ENCODE results near the gene SHROOM1.

The SHROOM1 gene

DNA sequence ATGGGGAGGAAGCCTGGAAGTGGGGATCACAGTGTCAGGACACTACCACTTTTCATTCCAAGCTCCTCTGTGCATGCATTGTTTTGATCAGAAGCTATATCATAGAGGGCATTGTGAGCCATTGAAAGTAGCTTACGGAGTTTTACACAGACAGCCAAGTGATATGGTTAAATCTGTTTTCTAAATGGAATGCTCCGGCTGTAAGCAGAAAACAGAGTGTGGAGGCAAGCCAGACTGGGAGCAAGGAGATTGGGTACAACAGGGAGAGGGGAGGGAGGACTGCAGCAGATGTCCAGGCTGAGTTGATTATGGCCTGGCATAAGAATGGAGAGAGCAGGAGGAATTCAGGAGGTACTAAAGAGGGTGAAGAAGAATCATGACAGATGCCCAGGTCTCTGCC, 32.8 kb downstream of the SHROOM1 start:
- Histone ChIP-seq H3K9ac (ENCODE audit: low read length) (no peak overlapping the region), H3K4me1 (ENCODE audit: control insufficient read depth, low read depth, low read length) (no peaks in the 10 kb centered on the region), H3K79me1 (ENCODE audit: low read length) (no peaks in the 10 kb centered on the region), H3K18ac (ENCODE audit: low read length) (no peak overlapping the region), H2BK5ac (ENCODE audit: low read length) (no peak overlapping the region), H3K79me2 (ENCODE audit: control insufficient read depth, insufficient read depth, low read length) (no peaks in the 10 kb centered on the region), H3K4ac (ENCODE audit: low read depth, low read length) (no peak overlapping the region), H2BK15ac (replicated peaks; ENCODE audit: low read depth) (no peak overlapping the region), H2AK5ac (ENCODE audit: low read length) (no peak overlapping the region), H4K5ac (ENCODE audit: low read length) (no peak overlapping the region), H3K4me3 (ENCODE audit: low read length) (no peak overlapping the region), H3K4me2 (ENCODE audit: low read length) (no peak overlapping the region), H3K56ac (ENCODE audit: low read length) (no peak overlapping the region), H4K8ac (ENCODE audit: low read depth, low read length) (no peak overlapping the region), H3K23ac (ENCODE audit: low read length) (no peak overlapping the region), H2BK120ac (ENCODE audit: low read depth, low read length) (no peak overlapping the region), H3K27me3 (ENCODE audit: insufficient read depth, low read length, poor library complexity) (no peaks in the 10 kb centered on the region), H3K27ac (ENCODE audit: low read depth, low read length) (no peak overlapping the region), H3K36me3 (ENCODE audit: control insufficient read depth, insufficient read depth, low read length) (no peaks in the 10 kb centered on the region)
- WGBS (ENCODE audit: extremely low coverage, insufficient coverage, low lambda C conversion rate): no CpG with 5 or more reads among the region's 2 CpGs
- DNase-seq: no peak

DNA sequence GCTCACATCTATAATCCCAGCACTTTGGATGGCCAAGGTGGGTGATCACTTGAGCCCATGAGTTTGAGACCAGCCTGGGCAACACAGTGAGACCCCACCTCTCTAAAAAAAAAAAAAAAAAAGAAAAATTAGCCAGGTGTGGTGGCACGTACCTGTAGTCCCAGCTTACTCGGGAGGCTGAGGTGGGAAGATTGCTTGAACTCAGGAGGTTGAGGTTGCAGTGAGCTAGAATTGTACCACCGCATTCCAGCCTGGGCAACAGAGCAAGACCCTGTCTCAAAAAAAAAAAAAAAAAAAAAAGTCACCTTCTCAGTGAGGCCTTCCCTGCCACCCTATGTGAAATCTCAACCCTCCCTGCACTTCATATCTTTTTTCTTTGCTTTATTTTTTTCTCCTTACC, 39.4 kb downstream of the SHROOM1 start:
- WGBS (ENCODE audit: extremely low coverage, insufficient coverage, low lambda C conversion rate): no CpG with 5 or more reads among the region's 3 CpGs
- Histone ChIP-seq H3K4me3 (ENCODE audit: low read length) (no peak overlapping the region), H3K36me3 (ENCODE audit: control insufficient read depth, insufficient read depth, low read length) (no peaks in the 10 kb centered on the region), H3K27me3 (ENCODE audit: insufficient read depth, low read length, poor library complexity) (no peaks in the 10 kb centered on the region), H2AK5ac (ENCODE audit: low read length) (no peak overlapping the region), H2BK120ac (ENCODE audit: low read depth, low read length) (no peak overlapping the region), H3K23ac (ENCODE audit: low read length) (no peak overlapping the region), H2BK5ac (ENCODE audit: low read length) (no peak overlapping the region), H3K4me1 (ENCODE audit: control insufficient read depth, low read depth, low read length) (no peaks in the 10 kb centered on the region), H3K4ac (ENCODE audit: low read depth, low read length) (no peak overlapping the region), H4K8ac (ENCODE audit: low read depth, low read length) (no peak overlapping the region), H3K4me2 (ENCODE audit: low read length) (no peak overlapping the region), H3K79me1 (ENCODE audit: low read length) (no peaks in the 10 kb centered on the region), H3K79me2 (ENCODE audit: control insufficient read depth, insufficient read depth, low read length) (no peaks in the 10 kb centered on the region), H4K5ac (ENCODE audit: low read length) (no peak overlapping the region), H2BK15ac (replicated peaks; ENCODE audit: low read depth) (no peak overlapping the region), H3K18ac (ENCODE audit: low read length) (no peak overlapping the region), H3K27ac (ENCODE audit: low read depth, low read length) (no peak overlapping the region), H3K9ac (ENCODE audit: low read length) (no peak overlapping the region), H3K56ac (ENCODE audit: low read length) (no peak overlapping the region)
- no peak for DNase-seq

DNA sequence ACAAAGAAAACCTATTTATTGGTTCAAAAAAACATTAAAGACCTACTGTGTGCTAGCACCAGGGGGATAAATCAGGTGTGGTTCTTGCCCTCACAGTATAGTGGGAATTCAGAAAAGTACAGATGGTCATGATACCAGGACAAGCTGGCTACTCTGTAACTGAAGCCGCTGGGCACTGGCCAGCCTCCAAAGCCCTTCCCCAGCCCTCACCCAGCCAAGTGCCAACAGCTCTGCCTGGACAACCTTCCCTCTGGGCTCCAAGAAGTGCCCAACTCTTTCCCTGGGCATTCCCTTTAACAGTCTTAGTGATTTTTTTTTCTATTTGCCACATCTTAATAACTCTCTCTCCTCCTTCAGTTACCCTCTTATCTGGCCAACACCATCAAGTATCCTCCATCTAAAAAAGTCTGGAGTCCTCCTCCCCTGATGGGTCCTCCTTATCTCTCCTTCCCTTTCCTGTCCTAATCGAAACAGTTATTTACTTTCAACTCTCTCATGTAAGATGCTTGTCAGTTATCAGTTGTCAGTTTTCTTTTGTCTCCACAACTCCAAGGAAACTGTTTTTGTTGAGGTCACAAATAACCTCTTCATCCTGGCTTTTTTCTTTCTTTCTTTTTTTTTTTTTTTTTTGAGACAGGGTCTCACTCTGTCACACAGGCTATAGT, 40.1 kb downstream of the SHROOM1 start:
- no peak overlapping the region for H2BK120ac ChIP-seq (ENCODE audit: low read depth, low read length)
- no peak overlapping the region for H2BK5ac ChIP-seq (ENCODE audit: low read length)
- no peak overlapping the region for H3K18ac ChIP-seq (ENCODE audit: low read length)
- no peaks in the 10 kb centered on the region for H3K4me1 ChIP-seq (ENCODE audit: control insufficient read depth, low read depth, low read length)
- no peak overlapping the region for H3K27ac ChIP-seq (ENCODE audit: low read depth, low read length)
- no peaks in the 10 kb centered on the region for H3K79me2 ChIP-seq (ENCODE audit: control insufficient read depth, insufficient read depth, low read length)
- H3K36me3 ChIP-seq (ENCODE audit: control insufficient read depth, insufficient read depth, low read length): no peaks in the 10 kb centered on the region
- no CpG with 5 or more reads among the region's 2 CpGs for WGBS (ENCODE audit: extremely low coverage, insufficient coverage, low lambda C conversion rate)
- H3K4ac ChIP-seq (ENCODE audit: low read depth, low read length): no peak overlapping the region
- H4K5ac ChIP-seq (ENCODE audit: low read length): no peak overlapping the region
- H3K4me3 ChIP-seq (ENCODE audit: low read length): no peak overlapping the region
- H3K79me1 ChIP-seq (ENCODE audit: low read length): no peaks in the 10 kb centered on the region
- no peak overlapping the region for H3K4me2 ChIP-seq (ENCODE audit: low read length)
- no peak overlapping the region for H3K23ac ChIP-seq (ENCODE audit: low read length)
- no peak overlapping the region for H2AK5ac ChIP-seq (ENCODE audit: low read length)
- H4K8ac ChIP-seq (ENCODE audit: low read depth, low read length): no peak overlapping the region
- no peak overlapping the region for H3K9ac ChIP-seq (ENCODE audit: low read length)
- DNase-seq: peak; percentile 45
- H3K27me3 ChIP-seq (ENCODE audit: insufficient read depth, low read length, poor library complexity): no peaks in the 10 kb centered on the region
- no peak overlapping the region for H3K56ac ChIP-seq (ENCODE audit: low read length)
- no peak overlapping the region for H2BK15ac ChIP-seq (replicated peaks; ENCODE audit: low read depth)

DNA sequence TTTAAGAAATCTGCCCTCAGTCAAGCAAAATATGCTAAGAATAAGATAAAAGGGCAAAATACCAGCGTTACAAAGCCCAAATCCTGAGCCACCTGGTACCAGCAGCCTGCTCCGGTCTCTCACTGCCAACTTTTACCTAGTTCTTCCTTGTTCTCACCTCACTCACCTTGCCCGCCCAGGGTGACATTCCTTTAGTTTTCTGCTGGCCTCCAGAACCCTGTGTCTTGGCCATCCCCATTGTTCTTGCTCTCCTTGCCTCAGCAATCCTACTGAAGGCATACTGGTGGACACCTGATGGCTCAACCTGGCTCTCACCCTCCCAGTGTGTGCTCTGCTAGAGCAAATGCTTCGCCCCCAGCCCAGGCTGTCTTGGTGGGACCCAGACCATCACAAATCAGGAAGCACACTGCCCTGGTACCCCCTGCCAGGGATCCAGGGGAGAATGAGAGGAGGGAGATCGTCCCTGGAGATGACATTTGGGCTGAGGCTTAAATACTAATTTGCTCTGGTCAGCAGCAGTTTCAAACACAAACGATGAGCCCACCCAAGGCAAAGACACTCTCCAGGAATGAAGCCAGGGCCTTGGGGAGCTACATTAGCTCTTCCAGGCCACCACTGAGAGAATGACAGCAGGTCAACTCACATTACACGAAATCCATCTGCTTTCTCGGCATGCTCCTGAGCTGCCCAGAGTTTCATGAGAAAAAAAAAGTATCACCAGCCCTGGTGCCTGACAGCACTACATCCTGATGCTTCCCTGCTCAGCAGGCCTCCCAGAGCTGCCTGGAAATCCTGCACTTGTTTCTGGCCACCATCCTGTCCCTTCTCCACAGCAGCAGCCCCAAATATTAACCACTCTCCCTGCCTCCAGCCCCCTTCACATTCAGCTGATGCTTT, 41.2 kb downstream of the SHROOM1 start:
- Histone ChIP-seq H3K79me2 (ENCODE audit: control insufficient read depth, insufficient read depth, low read length) (no peaks in the 10 kb centered on the region), H2BK120ac (ENCODE audit: low read depth, low read length) (no peak overlapping the region), H3K27me3 (ENCODE audit: insufficient read depth, low read length, poor library complexity) (no peaks in the 10 kb centered on the region), H4K8ac (ENCODE audit: low read depth, low read length) (no peak overlapping the region), H3K27ac (ENCODE audit: low read depth, low read length) (no peak overlapping the region), H2AK5ac (ENCODE audit: low read length) (no peak overlapping the region), H3K9ac (ENCODE audit: low read length) (no peak overlapping the region), H4K5ac (ENCODE audit: low read length) (no peak overlapping the region), H3K4me3 (ENCODE audit: low read length) (no peak overlapping the region), H3K79me1 (ENCODE audit: low read length) (no peaks in the 10 kb centered on the region), H3K56ac (ENCODE audit: low read length) (no peak overlapping the region), H3K4me1 (ENCODE audit: control insufficient read depth, low read depth, low read length) (no peaks in the 10 kb centered on the region), H2BK15ac (replicated peaks; ENCODE audit: low read depth) (no peak overlapping the region), H2BK5ac (ENCODE audit: low read length) (no peak overlapping the region), H3K36me3 (ENCODE audit: control insufficient read depth, insufficient read depth, low read length) (no peaks in the 10 kb centered on the region), H3K4ac (ENCODE audit: low read depth, low read length) (no peak overlapping the region), H3K23ac (ENCODE audit: low read length) (no peak overlapping the region), H3K18ac (ENCODE audit: low read length) (no peak overlapping the region), H3K4me2 (ENCODE audit: low read length) (no peak overlapping the region)
- no CpG with 5 or more reads among the region's 8 CpGs for whole genome bisulfite sequencing (ENCODE audit: extremely low coverage, insufficient coverage, low lambda C conversion rate)
- no peak for DNase-seq

DNA sequence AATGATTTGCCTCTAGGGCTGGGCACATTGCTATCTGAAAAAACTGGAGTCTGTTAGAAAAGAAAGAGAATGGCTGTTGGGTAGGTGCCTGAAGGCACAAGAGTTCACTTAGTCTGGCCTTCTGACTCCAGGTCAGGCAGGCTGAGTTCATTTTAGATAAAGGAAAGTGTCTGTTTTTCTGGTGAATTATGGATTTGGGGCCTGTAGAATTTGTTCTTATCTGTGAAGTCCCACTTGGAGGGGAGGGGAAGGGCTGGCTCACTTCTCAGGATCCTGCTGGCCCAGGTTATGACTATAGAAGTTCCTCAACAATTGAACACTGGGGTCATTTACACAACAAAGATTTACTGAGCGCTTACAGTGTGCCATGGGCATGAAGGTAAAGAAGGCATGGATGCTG, 41.9 kb downstream of the SHROOM1 start:
- H3K9ac ChIP-seq (ENCODE audit: low read length): no peak overlapping the region
- no peak overlapping the region for H2BK5ac ChIP-seq (ENCODE audit: low read length)
- no peak for DNase-seq
- H2AK5ac ChIP-seq (ENCODE audit: low read length): no peak overlapping the region
- H3K23ac ChIP-seq (ENCODE audit: low read length): no peak overlapping the region
- no peak overlapping the region for H3K27ac ChIP-seq (ENCODE audit: low read depth, low read length)
- no peak overlapping the region for H4K8ac ChIP-seq (ENCODE audit: low read depth, low read length)
- no peaks in the 10 kb centered on the region for H3K27me3 ChIP-seq (ENCODE audit: insufficient read depth, low read length, poor library complexity)
- H3K56ac ChIP-seq (ENCODE audit: low read length): no peak overlapping the region
- H3K18ac ChIP-seq (ENCODE audit: low read length): no peak overlapping the region
- H3K4me2 ChIP-seq (ENCODE audit: low read length): no peak overlapping the region
- no CpG with 5 or more reads among the region's 1 CpG for WGBS (ENCODE audit: extremely low coverage, insufficient coverage, low lambda C conversion rate)
- H3K4me1 ChIP-seq (ENCODE audit: control insufficient read depth, low read depth, low read length): no peaks in the 10 kb centered on the region
- H3K36me3 ChIP-seq (ENCODE audit: control insufficient read depth, insufficient read depth, low read length): no peaks in the 10 kb centered on the region
- H2BK120ac ChIP-seq (ENCODE audit: low read depth, low read length): no peak overlapping the region
- no peaks in the 10 kb centered on the region for H3K79me2 ChIP-seq (ENCODE audit: control insufficient read depth, insufficient read depth, low read length)
- H2BK15ac ChIP-seq (replicated peaks; ENCODE audit: low read depth): no peak overlapping the region
- no peak overlapping the region for H3K4ac ChIP-seq (ENCODE audit: low read depth, low read length)
- H4K5ac ChIP-seq (ENCODE audit: low read length): no peak overlapping the region
- H3K4me3 ChIP-seq (ENCODE audit: low read length): no peak overlapping the region
- H3K79me1 ChIP-seq (ENCODE audit: low read length): no peaks in the 10 kb centered on the region
